ENCODE results near the gene PHF2.

Gene PHF2

GRCh38 chr9:93624977-93625376 lies 48.6 kb downstream of the PHF2 start:
- TF ChIP-seq CTCF (IDR thresholded peaks at IDR 0.05; ENCODE audit: low read depth, low read length), result no peak
- DNase-seq (ENCODE audit: extremely low read depth, low read depth), result no peak

DNA sequence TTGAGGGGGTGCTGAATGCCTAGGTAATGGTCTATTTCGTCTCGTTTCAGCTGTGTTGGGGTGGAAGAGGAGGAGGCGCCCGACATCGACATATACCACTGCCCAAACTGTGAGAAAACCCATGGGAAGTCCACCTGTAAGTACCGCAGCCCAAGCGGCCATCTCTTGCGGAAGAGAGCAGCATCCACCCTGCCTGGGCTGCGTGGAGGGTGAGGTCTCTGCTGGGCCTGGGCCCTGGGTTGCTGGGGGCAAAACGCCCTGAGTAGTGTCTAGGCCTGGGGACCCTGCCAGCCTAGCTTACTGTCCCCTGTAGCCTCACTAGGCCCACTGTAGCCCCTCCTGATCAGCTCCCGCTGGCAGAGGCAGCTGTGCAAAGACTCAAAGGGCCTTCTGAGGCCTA lies 53.5 kb downstream of the PHF2 start:
- no peak for TF ChIP-seq CTCF (IDR thresholded peaks at IDR 0.05; ENCODE audit: low read depth, low read length)
- DNase-seq (ENCODE audit: extremely low read depth, low read depth), result no peak

DNA sequence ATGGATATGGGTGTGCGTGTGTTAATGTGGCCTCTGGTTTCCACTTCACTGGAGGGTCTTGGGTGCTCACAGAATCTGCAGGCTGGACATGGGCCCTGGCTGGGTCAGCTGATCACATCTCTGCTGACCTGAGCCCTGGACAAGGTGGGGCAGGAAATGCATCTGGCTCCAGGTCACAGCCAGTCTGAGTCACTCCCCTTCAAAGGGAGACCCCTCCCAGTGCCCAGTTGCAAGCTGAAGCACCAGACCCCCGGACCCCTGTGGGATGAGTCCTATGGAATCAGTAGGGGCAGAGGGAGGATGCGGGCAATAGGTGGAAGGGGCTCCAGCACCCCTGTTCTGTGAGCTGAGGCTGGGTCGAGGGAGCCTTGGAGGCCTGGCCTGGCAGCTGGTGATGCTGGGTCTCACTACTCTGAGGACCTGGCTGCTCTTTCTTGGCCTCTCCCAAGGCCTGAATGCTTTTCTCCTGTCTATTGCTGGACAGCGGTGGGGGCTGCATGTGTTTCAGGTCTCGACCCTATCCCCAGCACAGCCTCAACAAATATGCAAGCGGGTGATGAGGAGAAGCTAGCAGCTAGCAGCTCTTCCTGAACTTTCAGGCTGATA lies 54.5 kb downstream of the PHF2 start:
- no peak for DNase-seq (ENCODE audit: extremely low read depth, low read depth)
- no peak for TF ChIP-seq CTCF (IDR thresholded peaks at IDR 0.05; ENCODE audit: low read depth, low read length)

DNA sequence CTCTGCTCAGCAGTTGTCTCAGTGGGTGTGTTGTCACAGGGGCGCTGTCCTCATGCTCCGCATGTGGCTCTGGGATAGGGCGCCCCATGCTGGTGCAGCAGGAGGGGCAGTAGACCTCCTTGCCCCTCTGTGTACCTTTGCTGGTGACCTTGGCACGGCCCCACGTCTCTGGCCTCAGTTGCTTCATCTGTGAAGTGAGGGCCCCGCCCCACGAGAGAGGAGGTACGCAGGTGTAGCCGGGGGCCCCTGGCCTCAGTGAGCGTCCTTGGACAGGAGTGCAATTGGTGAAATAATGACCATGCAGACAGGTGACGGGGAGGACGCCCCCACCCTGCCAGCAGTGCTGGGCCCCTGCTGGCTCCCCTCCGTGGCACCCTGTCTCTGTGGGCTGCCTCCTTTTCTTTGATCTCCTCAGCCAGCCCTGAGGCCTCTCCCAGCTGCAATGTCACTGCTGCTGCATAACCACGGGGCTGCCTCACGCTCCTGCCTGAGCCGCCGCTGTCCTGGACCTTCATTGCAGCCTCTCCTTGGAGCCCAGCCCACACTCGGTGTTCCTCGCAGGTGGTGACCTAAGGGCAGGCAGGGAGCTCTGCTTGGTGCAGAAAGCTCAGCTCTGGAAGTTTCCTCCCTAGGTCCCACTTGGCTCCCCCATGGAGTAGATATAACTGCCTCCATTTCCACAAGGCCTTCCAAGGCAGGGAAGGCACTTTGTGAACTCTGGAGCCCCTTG lies 57.3 kb downstream of the PHF2 start:
- TF ChIP-seq CTCF (IDR thresholded peaks at IDR 0.05; ENCODE audit: low read depth, low read length), result no peak

DNA sequence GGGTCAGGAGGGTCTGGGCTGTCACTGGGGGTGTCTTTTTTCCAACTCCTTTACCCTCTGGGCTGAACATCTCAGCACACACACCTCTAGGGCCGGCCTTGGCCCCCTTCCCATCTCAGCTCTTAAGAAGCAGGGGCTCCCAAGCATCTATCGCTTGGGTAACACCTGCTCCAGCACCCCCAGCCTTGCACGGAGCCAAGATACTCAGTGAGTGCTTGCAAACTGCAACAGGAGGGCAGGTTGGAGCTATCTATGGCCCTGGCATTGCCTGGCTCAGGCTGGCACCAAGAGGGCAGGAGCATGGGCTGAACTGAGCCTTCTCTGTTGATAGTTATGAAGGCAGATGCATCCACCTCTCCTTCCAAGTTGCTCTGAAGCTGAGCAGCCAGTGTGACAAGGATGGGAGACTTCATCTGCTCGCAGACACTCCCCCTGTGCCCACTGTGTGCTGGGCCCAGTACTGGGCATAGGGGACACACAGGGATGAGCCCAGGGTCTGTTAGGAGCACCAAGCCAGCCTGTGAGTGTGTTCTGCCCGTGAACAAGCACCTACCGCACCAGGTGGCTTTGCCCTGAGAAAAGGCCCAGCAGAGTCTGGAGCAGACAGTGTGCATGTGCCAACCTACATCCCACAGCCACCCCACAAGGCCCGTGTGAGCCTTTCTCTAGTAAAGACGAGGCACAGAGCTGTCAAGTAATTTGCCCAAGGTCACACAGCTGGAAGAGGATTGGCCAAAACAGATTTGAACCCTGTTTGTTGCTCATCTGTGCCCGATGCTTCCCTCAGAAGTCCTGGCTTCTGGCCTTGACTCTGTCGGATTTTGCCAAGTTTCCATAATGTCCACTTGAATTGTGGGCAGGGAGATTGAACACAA lies 58.2 kb downstream of the PHF2 start:
- DNase-seq (ENCODE audit: extremely low read depth, low read depth), result no peak
- no peak for TF ChIP-seq CTCF (IDR thresholded peaks at IDR 0.05; ENCODE audit: low read depth, low read length)

More for the DNA sequence above, 57.3 kb downstream of the PHF2 start:
- no peak for DNase-seq (ENCODE audit: extremely low read depth, low read depth)

DNA sequence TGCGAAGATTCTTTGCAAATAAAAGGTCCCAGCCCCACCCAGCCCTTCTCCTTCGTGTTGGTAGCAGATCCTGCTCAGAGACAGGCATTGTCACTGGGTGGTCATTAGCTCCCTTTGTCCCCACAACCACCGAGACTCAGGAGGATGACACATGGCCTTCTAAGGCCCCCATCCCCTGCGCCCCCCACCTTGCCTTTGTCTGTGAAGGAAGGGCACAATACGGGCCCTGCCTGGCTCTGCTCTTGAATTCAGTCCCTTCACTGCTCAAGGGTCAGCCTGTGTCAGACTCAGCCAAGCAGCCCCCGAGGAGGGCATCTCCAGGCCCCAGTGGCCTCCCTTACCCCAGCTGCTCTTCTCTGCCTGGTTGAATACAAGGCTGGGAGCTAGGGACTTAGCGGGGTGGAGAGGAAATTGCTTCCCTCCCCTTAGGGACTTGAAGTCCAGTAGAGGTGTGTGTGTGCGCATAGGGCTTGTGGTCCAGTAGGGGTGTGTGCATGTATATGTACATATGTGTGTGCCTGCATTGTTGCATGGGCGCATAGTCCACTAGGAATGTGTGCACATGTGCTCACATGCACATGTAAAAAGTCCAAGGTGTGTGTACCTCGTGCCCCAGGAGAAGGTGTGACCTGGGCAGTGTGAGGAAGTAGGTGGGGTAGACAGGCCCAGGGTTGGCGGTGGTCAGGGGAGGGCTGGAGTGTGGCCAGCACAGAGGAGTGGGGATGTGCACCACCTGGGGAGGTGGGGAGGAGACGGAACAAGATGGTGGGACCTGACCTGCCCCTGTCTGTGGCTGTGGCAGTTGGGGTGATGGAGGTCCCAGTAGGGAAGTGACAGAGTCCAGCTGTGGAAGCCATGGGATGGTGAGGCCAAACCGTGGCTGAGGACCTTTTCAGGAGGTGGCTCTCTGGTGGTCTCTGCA lies 59.1 kb downstream of the PHF2 start:
- no peak for TF ChIP-seq CTCF (IDR thresholded peaks at IDR 0.05; ENCODE audit: low read depth, low read length)
- DNase-seq (ENCODE audit: extremely low read depth, low read depth), result no peak

All from AG09319 (cell line).